GM23338 (cell line): Measurements from ENCODE around the gene PTPRJ. TPM values are rescaled to one million over a fixed set of nuclear protein-coding genes. Genes with fewer than 3 reads are reported as not detected.

ENCODE experiments used
- ATAC-seq: fragments of 200-7000 bp; cut with Tn5 transposase; 3 replicates; pipeline ENCODE4 v1.9.1; 2020
- DNase-seq: peaks from one replicate; pipeline ENCODE4 v3.0.0-alpha.2; 2015; ENCODE audit warnings: low spot score
- H2AFZ ChIP-seq: fragments of 200-600 bp; sonication (generic); 2 replicates; pipeline ENCODE4 v1.8.0; 2016; ENCODE audit warnings: antibody characterized with exemption, mild to moderate bottlenecking, moderate library complexity
- H3F3A ChIP-seq: fragments of 200-600 bp; sonication (generic); replicated peaks from 2 replicates; pipeline ENCODE4 v1.8.0; 2017; ENCODE audit warnings: antibody characterized with exemption, mixed run types, low read depth
- H3K27ac ChIP-seq: fragments of 200-600 bp; sonication (generic); 2 replicates; pipeline ENCODE4 v1.6.1; 2016; ENCODE audit warnings: low read depth
- H3K27me3 ChIP-seq: fragments of 200-600 bp; sonication (generic); 2 replicates; pipeline ENCODE4 v1.8.0; 2016; ENCODE audit warnings: mild to moderate bottlenecking, mixed run types, moderate library complexity; ENCODE audit not compliant: insufficient read depth
- H3K36me3 ChIP-seq: fragments of 200-600 bp; sonication (generic); 2 replicates; pipeline ENCODE4 v1.8.0; 2016; ENCODE audit warnings: mild to moderate bottlenecking; ENCODE audit not compliant: insufficient read depth
- H3K4me1 ChIP-seq: fragments of 200-600 bp; sonication (generic); 2 replicates; pipeline ENCODE4 v1.8.0; 2016; ENCODE audit warnings: mild to moderate bottlenecking, moderate library complexity; ENCODE audit not compliant: insufficient read depth
- H3K4me2 ChIP-seq: fragments of 200-600 bp; sonication (generic); 2 replicates; pipeline ENCODE4 v1.7.1; 2017; ENCODE audit warnings: mixed run types
- H3K4me3 ChIP-seq: fragments of 200-600 bp; sonication (generic); 2 replicates; pipeline ENCODE4 v1.6.1; 2016; ENCODE audit warnings: mixed run types
- H3K79me2 ChIP-seq: fragments of 200-600 bp; sonication (generic); replicated peaks from 2 replicates; pipeline ENCODE4 v1.8.0; 2017; ENCODE audit warnings: mild to moderate bottlenecking; ENCODE audit not compliant: insufficient read depth
- H3K9me2 ChIP-seq: fragments of 200-600 bp; sonication (generic); 2 replicates; pipeline ENCODE4 v1.8.0; 2017; ENCODE audit not compliant: insufficient read depth
- H4K20me1 ChIP-seq: fragments of 200-600 bp; sonication (generic); replicated peaks from 2 replicates; pipeline ENCODE4 v1.8.0; 2017; ENCODE audit warnings: mild to moderate bottlenecking; ENCODE audit not compliant: insufficient read depth
- H3K27ac Mint-ChIP-seq: 2 replicates; pipeline ENCODE4 v1.8.0; 2020; ENCODE audit warnings: inconsistent platforms, mild to moderate bottlenecking, moderate library complexity, mixed read lengths
- H3K27me3 Mint-ChIP-seq: 3 replicates; pipeline ENCODE4 v1.8.0; 2022; ENCODE audit warnings: low read depth, mild to moderate bottlenecking, moderate library complexity, mixed read lengths, inconsistent platforms; ENCODE audit not compliant: insufficient read depth, poor library complexity
- H3K36me3 Mint-ChIP-seq: 3 replicates; pipeline ENCODE4 v1.8.0; 2021; ENCODE audit warnings: low read depth, mild to moderate bottlenecking, inconsistent platforms, moderate library complexity, mixed read lengths
- H3K4me1 Mint-ChIP-seq: 3 replicates; pipeline ENCODE4 v1.8.0; 2020; ENCODE audit warnings: mild to moderate bottlenecking, inconsistent platforms, mixed read lengths
- H3K4me3 Mint-ChIP-seq: 3 replicates; pipeline ENCODE4 v1.8.0; 2021; ENCODE audit warnings: moderate library complexity, mild to moderate bottlenecking, inconsistent platforms, mixed read lengths
- H3K9me3 Mint-ChIP-seq: 3 replicates; pipeline ENCODE4 v1.8.0; 2020; ENCODE audit warnings: moderate library complexity, mild to moderate bottlenecking, inconsistent platforms, mixed read lengths
- CREB1 ChIP-seq: fragments of 250-450 bp; sonication (Bioruptor Pico); IDR thresholded peaks from 2 replicates; pipeline ENCODE4 v1.5.0; 2020; ENCODE audit warnings: low read depth, mild to moderate bottlenecking, moderate library complexity
- EZH2 ChIP-seq: fragments of 200-600 bp; sonication (generic); IDR thresholded peaks from one replicate; pipeline ENCODE4 v1.8.0; 2017; ENCODE audit warnings: antibody characterized with exemption, mild to moderate bottlenecking, low read depth; ENCODE audit not compliant: unreplicated experiment
- EZH2phosphoT487 ChIP-seq: fragments of 200-600 bp; sonication (generic); IDR thresholded peaks from one replicate; pipeline ENCODE4 v1.8.1; 2018; ENCODE audit warnings: antibody characterized with exemption; ENCODE audit not compliant: unreplicated experiment
- JUNB ChIP-seq: IDR thresholded peaks from one replicate; pipeline ENCODE4 v1.6.1; 2016; ENCODE audit warnings: antibody characterized with exemption; ENCODE audit not compliant: unreplicated experiment
- NANOG ChIP-seq: IDR thresholded peaks from 2 replicates; pipeline ENCODE4 v1.6.1; 2016; ENCODE audit warnings: antibody characterized with exemption, borderline replicate concordance
- POLR2AphosphoS5 ChIP-seq: IDR thresholded peaks from 2 replicates; pipeline ENCODE4 v1.6.1; 2016; ENCODE audit warnings: antibody characterized with exemption, low read depth
- REST ChIP-seq: IDR thresholded peaks from one replicate; pipeline ENCODE4 v1.6.1; 2018; ENCODE audit warnings: antibody characterized with exemption; ENCODE audit not compliant: unreplicated experiment
- STAT1 ChIP-seq: IDR thresholded peaks from one replicate; pipeline ENCODE4 v1.6.1; 2016; ENCODE audit warnings: antibody characterized with exemption; ENCODE audit not compliant: unreplicated experiment
- ZNF114 ChIP-seq: fragments of 250-450 bp; sonication (Bioruptor Pico); IDR thresholded peaks from 2 replicates; pipeline ENCODE4 v1.5.0; 2020; ENCODE audit warnings: mild to moderate bottlenecking, moderate library complexity
- ZNF331 ChIP-seq: fragments of 250-450 bp; sonication (Bioruptor Pico); IDR thresholded peaks from 2 replicates; pipeline ENCODE4 v1.5.0; 2020; ENCODE audit warnings: low read depth, mild to moderate bottlenecking, moderate library complexity
- ZNF462 ChIP-seq: fragments of 250-450 bp; sonication (Bioruptor Pico); IDR thresholded peaks from 2 replicates; pipeline ENCODE4 v1.5.0; 2020; ENCODE audit warnings: mild to moderate bottlenecking, moderate library complexity
- polyA plus RNA-seq: library from polyadenylated mRNA; unstranded; fragments of >200 nt; fragmentation: Nextera tagmentation; extraction: Ambion mirVana; gene quantifications from 2 replicates; pipeline ENCODE4 v1.2.1, GENCODE V29; 2016
- total RNA-seq: library from RNA; depleted of rRNA; stranded (reverse); fragments of >200 nt; shearing (Covaris generic); gene quantifications from 2 replicates; pipeline ENCODE4 v1.2.3, GENCODE V29; 2014
- TF ChIP-seq, protein P1 (sequence below): IDR thresholded peaks from 2 replicates; pipeline ENCODE4 v1.6.1; 2016; ENCODE audit warnings: antibody characterized with exemption
- TF ChIP-seq, protein P2 (sequence below), 2 experiments: fragments of 200-600 bp in 1 of 2; sonication (generic) in 1 of 2; conservative IDR thresholded peaks; 2 replicates each; pipeline versions ENCODE4 v1.5.1 to v1.6.1; 2016 to 2017; ENCODE audit warnings: antibody characterized with exemption in 2 of 2, low read depth in 2 of 2, mild to moderate bottlenecking in 2 of 2, moderate library complexity in 1 of 2

The PTPRJ gene
- total and polyA plus RNA-seq, 2 experiments from 2014 or later: 4.2 to 16.0 TPM

DNA sequence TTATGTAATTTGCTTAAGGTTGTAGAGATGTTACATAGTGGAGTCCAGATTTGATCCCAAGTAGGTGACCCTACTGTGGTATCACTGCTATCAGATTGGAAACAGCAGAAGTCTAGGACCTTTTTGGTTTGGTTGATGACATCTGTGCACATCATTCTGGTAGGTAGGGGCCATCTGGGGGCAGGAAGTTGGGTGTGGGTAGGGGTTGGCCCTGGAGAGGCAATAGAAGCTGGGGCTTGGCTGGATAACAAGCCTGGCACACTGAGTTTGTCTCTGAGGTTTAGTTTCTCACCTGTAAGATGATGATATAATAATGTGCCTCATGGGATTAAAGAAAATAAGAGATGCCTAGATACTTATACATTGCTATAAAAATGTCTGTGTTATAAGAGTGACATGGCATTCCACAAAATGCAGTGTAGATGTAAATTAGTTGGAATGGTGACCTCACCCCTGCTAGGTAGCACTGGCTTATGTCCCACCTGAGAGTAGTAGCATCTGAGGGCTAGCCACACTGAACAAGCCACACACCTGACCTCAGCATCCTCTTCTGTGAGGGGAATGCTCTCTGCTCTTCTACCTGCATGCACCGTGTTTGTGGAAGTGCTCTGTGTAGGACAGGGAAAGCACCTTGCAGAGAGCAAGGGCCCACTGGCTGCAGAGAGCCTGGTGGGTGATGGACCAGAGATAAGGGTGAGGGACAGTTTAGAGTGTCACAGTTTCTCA, 36.9 kb downstream of the PTPRJ start:
- DNase-seq (no peak), ATAC-seq (no peak)
- no peaks in the 10 kb centered on the region for H3K36me3 Mint-ChIP-seq
- no peaks in the 10 kb centered on the region for H3K27me3 ChIP-seq
- H3K4me1 ChIP-seq: peaks cover 35% of the 10 kb centered on the region
- peaks cover 11% of the 10 kb centered on the region for H3K27me3 Mint-ChIP-seq
- H3K9me2 ChIP-seq: no peaks in the 10 kb centered on the region
- no peak overlapping the region for H3K27ac Mint-ChIP-seq
- H3K4me2 ChIP-seq: peak overlapping the region; percentile 74; the same call in 1 of the 2 replicates
- H3K4me3 ChIP-seq: no peak overlapping the region
- H3F3A ChIP-seq: no peaks in the 10 kb centered on the region
- no peak overlapping the region for H3K4me3 Mint-ChIP-seq
- no peaks in the 10 kb centered on the region for H3K36me3 ChIP-seq
- H3K79me2 ChIP-seq: peaks cover 45% of the 10 kb centered on the region
- H3K9me3 Mint-ChIP-seq: no peaks in the 10 kb centered on the region
- H2AFZ ChIP-seq: no peak overlapping the region
- no peak overlapping the region for H3K27ac ChIP-seq
- H3K4me1 Mint-ChIP-seq: peaks cover 54% of the 10 kb centered on the region
- TF ChIP-seq ZNF114 (CRISPR knock-in tag) (no peak), CREB1 (CRISPR knock-in tag) (no peak), JUNB (no peak), ZNF331 (CRISPR knock-in tag) (no peak), STAT1 (no peak), NANOG (no peak), EZH2phosphoT487 (no peak), EZH2 (no peak), ZNF462 (CRISPR knock-in tag) (no peak), POLR2AphosphoS5 (no peak), REST (no peak)
- TF ChIP-seq, protein P1, sequence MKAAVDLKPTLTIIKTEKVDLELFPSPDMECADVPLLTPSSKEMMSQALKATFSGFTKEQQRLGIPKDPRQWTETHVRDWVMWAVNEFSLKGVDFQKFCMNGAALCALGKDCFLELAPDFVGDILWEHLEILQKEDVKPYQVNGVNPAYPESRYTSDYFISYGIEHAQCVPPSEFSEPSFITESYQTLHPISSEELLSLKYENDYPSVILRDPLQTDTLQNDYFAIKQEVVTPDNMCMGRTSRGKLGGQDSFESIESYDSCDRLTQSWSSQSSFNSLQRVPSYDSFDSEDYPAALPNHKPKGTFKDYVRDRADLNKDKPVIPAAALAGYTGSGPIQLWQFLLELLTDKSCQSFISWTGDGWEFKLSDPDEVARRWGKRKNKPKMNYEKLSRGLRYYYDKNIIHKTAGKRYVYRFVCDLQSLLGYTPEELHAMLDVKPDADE: no peak
- TF ChIP-seq, protein P2, sequence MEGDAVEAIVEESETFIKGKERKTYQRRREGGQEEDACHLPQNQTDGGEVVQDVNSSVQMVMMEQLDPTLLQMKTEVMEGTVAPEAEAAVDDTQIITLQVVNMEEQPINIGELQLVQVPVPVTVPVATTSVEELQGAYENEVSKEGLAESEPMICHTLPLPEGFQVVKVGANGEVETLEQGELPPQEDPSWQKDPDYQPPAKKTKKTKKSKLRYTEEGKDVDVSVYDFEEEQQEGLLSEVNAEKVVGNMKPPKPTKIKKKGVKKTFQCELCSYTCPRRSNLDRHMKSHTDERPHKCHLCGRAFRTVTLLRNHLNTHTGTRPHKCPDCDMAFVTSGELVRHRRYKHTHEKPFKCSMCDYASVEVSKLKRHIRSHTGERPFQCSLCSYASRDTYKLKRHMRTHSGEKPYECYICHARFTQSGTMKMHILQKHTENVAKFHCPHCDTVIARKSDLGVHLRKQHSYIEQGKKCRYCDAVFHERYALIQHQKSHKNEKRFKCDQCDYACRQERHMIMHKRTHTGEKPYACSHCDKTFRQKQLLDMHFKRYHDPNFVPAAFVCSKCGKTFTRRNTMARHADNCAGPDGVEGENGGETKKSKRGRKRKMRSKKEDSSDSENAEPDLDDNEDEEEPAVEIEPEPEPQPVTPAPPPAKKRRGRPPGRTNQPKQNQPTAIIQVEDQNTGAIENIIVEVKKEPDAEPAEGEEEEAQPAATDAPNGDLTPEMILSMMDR (conservative IDR thresholded peaks at IDR 0.05; ENCODE audit: low read depth in 2 of 2): no peak
- peaks cover 10% of the 10 kb centered on the region; the same call in 1 of the 2 replicates for H4K20me1 ChIP-seq
